ENCODE data around the gene ANXA6.
A peak's percentile ranks its signal among the peaks of the same experiment; 100 is the strongest.

The ANXA6 gene

GRCh38 chr5:151132963-151133362 lies 24.6 kb downstream of the ANXA6 start:
- Histone ChIP-seq H3K79me2 (ENCODE audit: insufficient read depth, low read length) (no peaks in the 10 kb centered on the region), H3K4me1 (ENCODE audit: insufficient read depth, low read length) (no peaks in the 10 kb centered on the region), H3K4me2 (ENCODE audit: insufficient read depth, low read length) (no peak overlapping the region), H3K9me3 (ENCODE audit: insufficient read depth, low read length, severe bottlenecking) (no peaks in the 10 kb centered on the region), H3K27ac (ENCODE audit: low read length) (no peak overlapping the region), H3K4me3 (ENCODE audit: low read depth in 1 of 2, low read length in 2 of 2) (no peak overlapping the region), H3K36me3 (ENCODE audit: insufficient read depth, low read length) (peaks cover 97% of the 10 kb centered on the region), H3K9ac (ENCODE audit: low read depth, low read length) (no peak overlapping the region), H2AFZ (ENCODE audit: low read depth, low read length) (no peak overlapping the region), H3K27me3 (ENCODE audit: insufficient read depth, low read length, poor library complexity) (no peaks in the 10 kb centered on the region), H4K20me1 (ENCODE audit: insufficient read depth, low read length) (no peaks in the 10 kb centered on the region)
- no peak for ATAC-seq (ENCODE audit: insufficient read depth, low read depth)
- no peak for DNase-seq
- TF ChIP-seq EZH2 (IDR thresholded peaks at IDR 0.05; ENCODE audit: borderline replicate concordance, low read depth, low read length, severe bottlenecking), result no peak
- TF ChIP-seq, protein P1, sequence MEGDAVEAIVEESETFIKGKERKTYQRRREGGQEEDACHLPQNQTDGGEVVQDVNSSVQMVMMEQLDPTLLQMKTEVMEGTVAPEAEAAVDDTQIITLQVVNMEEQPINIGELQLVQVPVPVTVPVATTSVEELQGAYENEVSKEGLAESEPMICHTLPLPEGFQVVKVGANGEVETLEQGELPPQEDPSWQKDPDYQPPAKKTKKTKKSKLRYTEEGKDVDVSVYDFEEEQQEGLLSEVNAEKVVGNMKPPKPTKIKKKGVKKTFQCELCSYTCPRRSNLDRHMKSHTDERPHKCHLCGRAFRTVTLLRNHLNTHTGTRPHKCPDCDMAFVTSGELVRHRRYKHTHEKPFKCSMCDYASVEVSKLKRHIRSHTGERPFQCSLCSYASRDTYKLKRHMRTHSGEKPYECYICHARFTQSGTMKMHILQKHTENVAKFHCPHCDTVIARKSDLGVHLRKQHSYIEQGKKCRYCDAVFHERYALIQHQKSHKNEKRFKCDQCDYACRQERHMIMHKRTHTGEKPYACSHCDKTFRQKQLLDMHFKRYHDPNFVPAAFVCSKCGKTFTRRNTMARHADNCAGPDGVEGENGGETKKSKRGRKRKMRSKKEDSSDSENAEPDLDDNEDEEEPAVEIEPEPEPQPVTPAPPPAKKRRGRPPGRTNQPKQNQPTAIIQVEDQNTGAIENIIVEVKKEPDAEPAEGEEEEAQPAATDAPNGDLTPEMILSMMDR (IDR thresholded peaks at IDR 0.05; ENCODE audit: borderline replicate concordance, extremely low read depth, low read length, poor library complexity, severe bottlenecking), result no peak

DNA sequence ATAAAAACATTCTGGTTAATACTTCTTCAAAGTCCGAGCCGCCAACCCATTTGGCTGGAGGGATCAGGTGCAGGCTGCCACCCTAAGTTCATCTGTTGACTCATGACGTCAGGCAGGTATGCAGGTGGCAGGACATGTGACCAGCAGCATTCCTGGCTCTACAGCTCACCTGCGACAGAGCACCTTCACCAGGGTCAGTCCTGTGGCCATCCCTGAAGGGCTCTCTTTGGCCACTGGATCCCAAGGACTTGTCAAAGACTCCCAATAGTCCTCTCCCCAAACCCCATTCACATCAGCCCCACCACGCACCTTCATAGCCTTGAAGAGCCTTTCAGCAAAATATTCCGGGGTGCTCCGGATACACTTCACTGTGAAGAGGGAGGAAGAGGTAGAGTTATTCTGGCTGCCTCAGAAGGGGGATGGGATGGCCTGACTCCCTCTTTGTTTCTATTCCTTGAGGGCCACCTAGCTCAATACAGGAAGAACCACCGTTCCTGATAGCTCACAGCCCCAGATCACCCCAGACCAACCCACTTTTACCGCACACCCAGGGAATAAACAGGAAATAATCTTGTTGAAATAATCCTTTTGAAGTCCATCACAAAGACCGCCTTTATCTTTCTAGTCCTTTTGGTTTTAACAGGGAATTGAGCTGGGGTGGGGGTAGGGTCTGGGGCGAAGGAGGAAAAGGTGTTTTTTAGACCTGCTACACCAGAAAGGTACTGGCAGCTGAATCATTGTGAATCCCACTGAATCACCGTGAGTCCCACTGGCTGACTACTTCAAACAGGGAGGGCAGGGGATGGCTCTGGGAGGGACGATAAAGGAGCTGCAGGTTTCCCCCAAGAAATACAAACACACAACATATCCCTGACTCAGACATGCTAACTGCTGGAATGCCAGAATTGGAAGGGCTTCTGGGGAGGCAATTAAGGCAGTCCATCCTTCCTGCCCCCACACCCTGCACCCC lies 26.4 kb downstream of the ANXA6 start:
- Histone ChIP-seq H3K9me3 (ENCODE audit: insufficient read depth, low read length, severe bottlenecking) (no peaks in the 10 kb centered on the region), H3K9ac (ENCODE audit: low read depth, low read length) (no peak overlapping the region), H3K4me2 (ENCODE audit: insufficient read depth, low read length) (no peak overlapping the region), H3K4me3 (ENCODE audit: low read depth in 1 of 2, low read length in 2 of 2) (no peak overlapping the region), H3K4me1 (ENCODE audit: insufficient read depth, low read length) (peaks cover 3% of the 10 kb centered on the region; the same call in 1 of the 2 replicates), H3K36me3 (ENCODE audit: insufficient read depth, low read length) (peaks cover 95% of the 10 kb centered on the region), H4K20me1 (ENCODE audit: insufficient read depth, low read length) (no peaks in the 10 kb centered on the region), H3K79me2 (ENCODE audit: insufficient read depth, low read length) (no peaks in the 10 kb centered on the region), H2AFZ (ENCODE audit: low read depth, low read length) (no peak overlapping the region), H3K27ac (ENCODE audit: low read length) (0 out of 2 replicates have a peak overlapping the region, but pooled peaks have one; percentile 29), H3K27me3 (ENCODE audit: insufficient read depth, low read length, poor library complexity) (no peaks in the 10 kb centered on the region)
- TF ChIP-seq EZH2 (IDR thresholded peaks at IDR 0.05; ENCODE audit: borderline replicate concordance, low read depth, low read length, severe bottlenecking), result no peak
- TF ChIP-seq, protein P1 (IDR thresholded peaks at IDR 0.05; ENCODE audit: borderline replicate concordance, extremely low read depth, low read length, poor library complexity, severe bottlenecking), result no peak
- ATAC-seq (ENCODE audit: insufficient read depth, low read depth), result no peak
- no peak for DNase-seq

GRCh38 chr5:151130235-151130921 lies 27.2 kb downstream of the ANXA6 start:
- ATAC-seq (ENCODE audit: insufficient read depth, low read depth), result no peak
- peaks cover 11% of the 10 kb centered on the region for H3K4me1 ChIP-seq (ENCODE audit: insufficient read depth, low read length)
- no peak overlapping the region for H3K4me2 ChIP-seq (ENCODE audit: insufficient read depth, low read length)
- H3K4me3 ChIP-seq (ENCODE audit: low read depth in 1 of 2, low read length in 2 of 2), result no peak overlapping the region
- H2AFZ ChIP-seq (ENCODE audit: low read depth, low read length), result no peak overlapping the region
- no peak for TF ChIP-seq EZH2 (IDR thresholded peaks at IDR 0.05; ENCODE audit: borderline replicate concordance, low read depth, low read length, severe bottlenecking)
- TF ChIP-seq, protein P1 (IDR thresholded peaks at IDR 0.05; ENCODE audit: borderline replicate concordance, extremely low read depth, low read length, poor library complexity, severe bottlenecking), result no peak
- no peaks in the 10 kb centered on the region for H3K27me3 ChIP-seq (ENCODE audit: insufficient read depth, low read length, poor library complexity)
- no peaks in the 10 kb centered on the region for H3K79me2 ChIP-seq (ENCODE audit: insufficient read depth, low read length)
- H3K9me3 ChIP-seq (ENCODE audit: insufficient read depth, low read length, severe bottlenecking), result no peaks in the 10 kb centered on the region
- H3K36me3 ChIP-seq (ENCODE audit: insufficient read depth, low read length), result peaks cover 95% of the 10 kb centered on the region
- no peak for DNase-seq
- no peaks in the 10 kb centered on the region for H4K20me1 ChIP-seq (ENCODE audit: insufficient read depth, low read length)
- no peak overlapping the region for H3K27ac ChIP-seq (ENCODE audit: low read length)
- no peak overlapping the region for H3K9ac ChIP-seq (ENCODE audit: low read depth, low read length)
